GM12891 (cell line): ENCODE data around the gene ST3GAL6.

ENCODE experiments used
- PAX5 ChIP-seq: IDR thresholded peaks from 2 replicates; pipeline ENCODE4 v1.6.1; 2011; ENCODE audit warnings: low read length, moderate library complexity, mild to moderate bottlenecking; ENCODE audit not compliant: insufficient read depth, severe bottlenecking
- POLR2A ChIP-seq: IDR thresholded peaks from 2 replicates; pipeline ENCODE4 v1.6.1; 2011; ENCODE audit warnings: low read depth, low read length, control low read depth

DNA sequence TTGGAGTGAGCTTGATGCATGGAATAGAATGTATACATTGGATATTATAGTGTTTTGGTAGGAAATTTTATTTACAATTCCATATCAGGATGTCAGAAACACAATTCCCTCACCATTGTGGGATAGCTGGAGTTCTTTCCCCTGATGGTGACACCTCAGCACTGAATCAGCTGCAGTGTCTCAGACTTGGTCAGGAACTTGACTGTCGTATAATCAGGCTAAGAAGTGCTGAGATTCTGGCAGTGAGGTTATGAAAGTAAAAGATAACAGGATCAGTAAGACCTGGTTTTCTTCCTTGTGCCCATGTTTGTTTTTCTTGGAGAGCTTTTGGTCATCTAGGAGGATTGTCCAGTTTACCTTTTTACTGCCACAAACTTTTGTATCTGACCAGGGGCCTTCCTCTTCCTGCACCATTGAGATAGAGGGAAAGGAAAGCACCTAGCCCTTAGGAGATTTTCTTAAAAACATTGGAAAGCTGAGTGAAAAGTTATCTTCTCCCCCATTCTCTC, 27.3 kb upstream of the ST3GAL6 start:
- TF ChIP-seq PAX5 (no peak), POLR2A (no peak)
